DND-41 (cell line): ENCODE results near the gene GNLY.

Experiments used
- ATAC-seq: fragments of 200-7000 bp; cut with Tn5 transposase; 3 replicates; pipeline ENCODE4 v1.9.1; 2021; ENCODE audit warnings: low read depth; ENCODE audit not compliant: insufficient read depth
- DNase-seq: peaks from one replicate; pipeline ENCODE4 v3.0.0-alpha.2; 2020
- H2AFZ ChIP-seq: 2 replicates; pipeline ENCODE4 v1.6.0; 2012; ENCODE audit warnings: low read depth, low read length
- H3K27ac ChIP-seq: 2 replicates; pipeline ENCODE4 v1.5.1; 2012; ENCODE audit warnings: low read length, inconsistent platforms
- H3K27me3 ChIP-seq: fragments of 200-600 bp; sonication (generic); 2 replicates; pipeline ENCODE4 v1.6.0; 2012; ENCODE audit warnings: low read length, mild to moderate bottlenecking, inconsistent platforms; ENCODE audit not compliant: insufficient read depth, poor library complexity
- H3K36me3 ChIP-seq: 2 replicates; pipeline ENCODE4 v1.5.1; 2012; ENCODE audit warnings: low read length, inconsistent platforms; ENCODE audit not compliant: insufficient read depth
- H3K4me1 ChIP-seq: 2 replicates; pipeline ENCODE4 v1.5.1; 2012; ENCODE audit warnings: mild to moderate bottlenecking, low read length; ENCODE audit not compliant: insufficient read depth
- H3K4me2 ChIP-seq: 2 replicates; pipeline ENCODE4 v1.6.0; 2012; ENCODE audit warnings: mild to moderate bottlenecking, moderate library complexity, low read length, inconsistent platforms; ENCODE audit not compliant: insufficient read depth
- H3K4me3 ChIP-seq, 2 experiments: fragments of 200-600 bp in 1 of 2; shearing (Covaris generic) in 1 of 2; 2 replicates each; pipeline ENCODE4 v1.5.1; 2012 to 2016; ENCODE audit warnings: inconsistent platforms in 2 of 2, low read length in 2 of 2, mild to moderate bottlenecking in 2 of 2, low read depth in 1 of 2, moderate library complexity in 1 of 2
- H3K79me2 ChIP-seq: 2 replicates; pipeline ENCODE4 v1.6.0; 2012; ENCODE audit warnings: low read length, inconsistent platforms; ENCODE audit not compliant: insufficient read depth
- H3K9ac ChIP-seq: 2 replicates; pipeline ENCODE4 v1.6.0; 2012; ENCODE audit warnings: low read depth, mild to moderate bottlenecking, inconsistent platforms, low read length, moderate library complexity
- H3K9me3 ChIP-seq: 2 replicates; pipeline ENCODE4 v1.5.1; 2012; ENCODE audit warnings: low read length, moderate library complexity, mild to moderate bottlenecking, inconsistent platforms; ENCODE audit not compliant: insufficient read depth, severe bottlenecking
- H4K20me1 ChIP-seq: 2 replicates; pipeline ENCODE4 v1.6.0; 2012; ENCODE audit warnings: low read length; ENCODE audit not compliant: insufficient read depth
- EZH2 ChIP-seq: IDR thresholded peaks from 3 replicates; pipeline ENCODE4 v1.6.1; 2012; ENCODE audit warnings: borderline replicate concordance, low read depth, mild to moderate bottlenecking, moderate library complexity, low read length, inconsistent platforms; ENCODE audit not compliant: severe bottlenecking
- TF ChIP-seq, protein P1 (sequence below): IDR thresholded peaks from 2 replicates; pipeline ENCODE4 v1.5.1; 2012; ENCODE audit warnings: borderline replicate concordance, low read length, moderate library complexity, mild to moderate bottlenecking; ENCODE audit not compliant: poor library complexity, severe bottlenecking; ENCODE audit errors: extremely low read depth

Gene GNLY

DNA sequence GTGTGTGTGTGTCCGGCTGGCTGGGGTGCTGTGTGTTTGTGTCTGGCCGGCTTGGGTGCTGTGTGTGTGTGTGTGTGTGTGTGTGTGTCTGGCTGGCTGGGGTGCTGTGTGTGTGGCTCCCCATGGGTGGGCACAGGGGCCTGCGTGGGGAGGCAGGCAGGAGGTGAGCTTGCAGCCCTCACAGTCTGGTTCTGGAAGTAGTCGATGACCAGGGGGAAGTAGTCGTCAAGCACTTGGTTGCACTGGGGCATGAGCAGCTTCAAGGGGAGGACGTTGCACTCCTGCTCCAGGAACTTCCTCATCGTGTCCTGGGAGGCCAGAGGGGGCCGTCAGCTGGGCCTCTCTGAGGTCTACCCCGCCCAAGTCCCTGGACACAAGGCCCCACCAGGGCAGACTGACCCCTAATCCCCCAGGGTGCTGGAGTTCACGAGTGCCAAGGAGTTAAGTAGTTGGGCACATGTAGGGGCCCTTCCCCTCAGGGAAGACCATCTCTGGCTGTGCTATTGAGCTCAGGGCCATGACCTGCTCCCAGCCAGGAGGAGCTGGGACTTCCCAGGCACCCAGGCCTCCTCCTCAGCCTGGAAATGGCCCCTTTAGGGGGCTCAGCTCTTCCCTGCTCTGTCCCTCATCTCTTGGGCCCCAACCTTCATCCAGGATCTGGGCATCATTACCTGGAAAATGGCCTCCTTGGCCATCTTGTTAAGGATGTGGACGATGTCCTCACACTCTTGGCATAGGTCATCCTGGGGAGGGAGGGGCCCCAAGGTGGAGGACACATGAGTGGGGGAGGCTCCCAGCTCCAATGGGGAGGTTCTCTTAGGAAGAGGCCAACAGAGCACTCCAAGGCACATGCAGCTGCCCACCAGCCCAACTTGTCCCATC is 27.5 kb upstream of the GNLY start:
- Histone ChIP-seq H3K27me3 (no peaks in the 10 kb centered on the region), H3K36me3 (no peaks in the 10 kb centered on the region), H3K9me3 (no peaks in the 10 kb centered on the region), H3K4me2 (no peak overlapping the region), H3K27ac (no peak overlapping the region), H3K4me1 (no peaks in the 10 kb centered on the region), H3K9ac (no peak overlapping the region), H4K20me1 (0 out of 2 replicates have a peak, but pooled peaks cover 3% of the 10 kb centered on the region), H2AFZ (no peak overlapping the region), H3K4me3 (no peak overlapping the region), H3K79me2 (no peaks in the 10 kb centered on the region)
- ATAC-seq: no peak
- no peak for DNase-seq
- TF ChIP-seq, protein P1, sequence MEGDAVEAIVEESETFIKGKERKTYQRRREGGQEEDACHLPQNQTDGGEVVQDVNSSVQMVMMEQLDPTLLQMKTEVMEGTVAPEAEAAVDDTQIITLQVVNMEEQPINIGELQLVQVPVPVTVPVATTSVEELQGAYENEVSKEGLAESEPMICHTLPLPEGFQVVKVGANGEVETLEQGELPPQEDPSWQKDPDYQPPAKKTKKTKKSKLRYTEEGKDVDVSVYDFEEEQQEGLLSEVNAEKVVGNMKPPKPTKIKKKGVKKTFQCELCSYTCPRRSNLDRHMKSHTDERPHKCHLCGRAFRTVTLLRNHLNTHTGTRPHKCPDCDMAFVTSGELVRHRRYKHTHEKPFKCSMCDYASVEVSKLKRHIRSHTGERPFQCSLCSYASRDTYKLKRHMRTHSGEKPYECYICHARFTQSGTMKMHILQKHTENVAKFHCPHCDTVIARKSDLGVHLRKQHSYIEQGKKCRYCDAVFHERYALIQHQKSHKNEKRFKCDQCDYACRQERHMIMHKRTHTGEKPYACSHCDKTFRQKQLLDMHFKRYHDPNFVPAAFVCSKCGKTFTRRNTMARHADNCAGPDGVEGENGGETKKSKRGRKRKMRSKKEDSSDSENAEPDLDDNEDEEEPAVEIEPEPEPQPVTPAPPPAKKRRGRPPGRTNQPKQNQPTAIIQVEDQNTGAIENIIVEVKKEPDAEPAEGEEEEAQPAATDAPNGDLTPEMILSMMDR: no peak
- no peak for TF ChIP-seq EZH2

DNA sequence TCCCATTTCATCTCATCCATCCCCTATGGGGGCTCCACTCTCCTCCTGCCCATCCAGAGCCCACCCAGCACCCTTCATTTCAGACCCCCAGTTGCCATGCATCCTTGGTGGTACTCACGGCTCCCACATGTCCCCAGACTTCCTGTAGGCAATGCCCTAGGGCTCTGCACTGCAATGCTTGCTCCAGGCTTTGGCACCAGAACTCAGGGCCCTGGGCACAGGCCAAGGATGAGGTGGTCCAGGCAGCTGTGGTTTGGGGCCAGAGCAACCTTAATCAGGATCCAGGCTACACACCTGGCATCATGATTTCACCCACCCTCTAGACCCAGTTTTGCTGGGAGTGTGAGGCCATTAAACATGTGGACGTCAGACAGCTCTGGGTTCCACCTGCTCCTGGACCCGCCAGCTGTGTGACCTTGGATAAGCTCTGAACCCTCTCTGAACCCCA is 26.6 kb upstream of the GNLY start:
- H2AFZ ChIP-seq: no peak overlapping the region
- no peaks in the 10 kb centered on the region for H3K27me3 ChIP-seq
- no peak overlapping the region for H3K4me2 ChIP-seq
- no peak for ATAC-seq
- H3K4me3 ChIP-seq: no peak overlapping the region
- H3K9ac ChIP-seq: no peak overlapping the region
- DNase-seq: no peak
- H3K36me3 ChIP-seq: no peaks in the 10 kb centered on the region
- TF ChIP-seq EZH2: no peak
- TF ChIP-seq, protein P1: no peak
- no peaks in the 10 kb centered on the region for H3K79me2 ChIP-seq
- no peaks in the 10 kb centered on the region for H3K4me1 ChIP-seq
- H4K20me1 ChIP-seq: 0 out of 2 replicates have a peak, but pooled peaks cover 3% of the 10 kb centered on the region
- H3K9me3 ChIP-seq: no peaks in the 10 kb centered on the region
- H3K27ac ChIP-seq: no peak overlapping the region

DNA sequence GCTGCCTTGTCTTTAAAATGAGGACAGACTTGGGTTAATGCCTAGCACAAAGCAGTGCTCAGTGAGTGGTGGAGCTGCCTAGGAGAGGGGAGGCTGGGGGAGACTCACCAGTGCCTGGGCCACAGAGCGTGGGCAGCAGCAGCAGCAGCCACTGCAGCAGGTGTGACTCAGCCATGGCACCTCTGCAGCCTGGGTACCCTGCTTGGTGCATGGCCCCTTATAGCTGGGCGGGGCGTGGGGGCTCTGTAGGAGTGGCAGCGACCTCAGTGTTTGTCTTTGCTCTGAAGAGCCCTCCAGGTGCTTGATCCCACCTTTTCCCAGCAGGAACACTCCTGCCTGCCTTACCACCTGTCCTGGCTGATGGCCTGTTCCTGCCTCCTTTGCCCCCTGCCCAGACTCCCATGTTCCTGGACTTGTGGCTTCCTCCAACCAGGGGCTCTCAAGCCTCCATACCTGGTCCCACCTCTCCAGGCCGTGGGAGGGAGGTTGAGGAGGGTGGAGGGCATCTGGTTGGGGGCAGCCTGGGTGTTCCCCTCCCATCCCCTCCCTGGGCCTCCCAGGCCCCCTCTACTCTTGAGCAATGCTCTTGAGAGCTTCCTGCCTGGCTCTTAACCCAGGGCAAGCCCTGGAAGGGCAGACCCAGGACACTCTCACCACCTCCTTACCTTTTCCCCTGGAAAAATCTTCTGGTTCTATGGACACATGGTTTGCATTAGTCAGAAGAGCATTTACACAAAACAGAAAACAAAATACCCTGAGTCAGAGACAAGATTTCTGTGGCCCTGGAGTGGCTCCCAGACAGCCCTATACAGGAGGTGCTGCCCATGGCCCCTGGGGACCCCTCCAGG is 25.9 kb upstream of the GNLY start, which contains the start of gene SFTPB:
TSS of gene SFTPB (minus strand) at position 191 of the 848 bp plus-strand sequence. CDS start at position 175, 16 bp downstream.
- H3K27ac ChIP-seq: no peak within 1 kb of the TSS
- H4K20me1 ChIP-seq: no peaks in the 10 kb centered on the region
- no peak within 1 kb of the TSS for H2AFZ ChIP-seq
- ATAC-seq (no peak), DNase-seq (no peak)
- H3K9me3 ChIP-seq: no peaks in the 10 kb centered on the region
- H3K4me3 ChIP-seq: no peak within 1 kb of the TSS
- H3K36me3 ChIP-seq: no peaks in the 10 kb centered on the region
- no peak for TF ChIP-seq EZH2
- TF ChIP-seq, protein P1: no peak
- H3K4me2 ChIP-seq: no peak within 1 kb of the TSS
- H3K4me1 ChIP-seq: no peaks in the 10 kb centered on the region
- no peak within 1 kb of the TSS for H3K9ac ChIP-seq
- H3K79me2 ChIP-seq: no peaks in the 10 kb centered on the region
- H3K27me3 ChIP-seq: no peaks in the 10 kb centered on the region
